Gastroesophageal sphincter (tissue), 3 donors: Measurements from ENCODE around the gene MTCL3.
A peak's percentile ranks its signal among the peaks of the same experiment; 100 is the strongest.

Experiments used
- EP300 ChIP-seq: sonication (generic); formaldehyde crosslinking; IDR thresholded peaks from one replicate; pipeline ENCODE4 v1.6.1; 2017; ENCODE audit warnings: antibody characterized with exemption, mild to moderate bottlenecking
- POLR2A ChIP-seq, 2 donors: fragments of 450-650 bp; IDR thresholded peaks; one replicate each; pipeline ENCODE4 v1.6.1; 2017; ENCODE audit warnings: antibody characterized with exemption in 2 of 2, mild to moderate bottlenecking in 2 of 2, moderate library complexity in 1 of 2
- POLR2AphosphoS5 ChIP-seq: sonication (generic); formaldehyde crosslinking; IDR thresholded peaks from one replicate; pipeline ENCODE4 v1.6.1; 2017; ENCODE audit warnings: antibody characterized with exemption
- TF ChIP-seq, protein P1 (sequence below), 4 experiments: fragments of 200-600 bp in 2 of 4; fragments of 450-650 bp in 2 of 4; sonication (generic) in 1 of 4; IDR thresholded peaks; one replicate each; pipeline ENCODE4 v1.5.1; 2017 to 2019; ENCODE audit warnings: antibody characterized with exemption in 4 of 4, mild to moderate bottlenecking in 2 of 4, moderate library complexity in 2 of 4

DNA sequence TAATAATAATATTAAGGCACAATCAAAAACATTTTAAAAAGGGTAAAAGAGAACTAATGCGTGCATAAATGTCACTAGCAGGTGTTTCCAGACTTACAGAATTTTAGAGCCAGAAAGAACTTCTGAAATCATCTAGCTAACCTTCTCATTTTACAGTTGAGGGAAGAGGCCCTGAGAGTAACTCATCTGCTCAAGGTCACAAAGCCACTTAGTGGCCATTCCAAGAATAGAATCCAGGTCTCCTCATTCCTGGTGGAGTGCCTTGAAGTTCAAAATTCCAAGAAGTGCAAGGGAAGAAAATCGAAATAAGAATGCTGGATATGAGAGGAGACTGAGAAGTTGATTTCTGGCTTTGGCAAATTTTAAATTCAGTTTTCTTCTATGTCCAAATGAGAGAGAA, 56.8 kb downstream of the MTCL3 start:
- TF ChIP-seq EP300 = no peak
- TF ChIP-seq, protein P1, sequence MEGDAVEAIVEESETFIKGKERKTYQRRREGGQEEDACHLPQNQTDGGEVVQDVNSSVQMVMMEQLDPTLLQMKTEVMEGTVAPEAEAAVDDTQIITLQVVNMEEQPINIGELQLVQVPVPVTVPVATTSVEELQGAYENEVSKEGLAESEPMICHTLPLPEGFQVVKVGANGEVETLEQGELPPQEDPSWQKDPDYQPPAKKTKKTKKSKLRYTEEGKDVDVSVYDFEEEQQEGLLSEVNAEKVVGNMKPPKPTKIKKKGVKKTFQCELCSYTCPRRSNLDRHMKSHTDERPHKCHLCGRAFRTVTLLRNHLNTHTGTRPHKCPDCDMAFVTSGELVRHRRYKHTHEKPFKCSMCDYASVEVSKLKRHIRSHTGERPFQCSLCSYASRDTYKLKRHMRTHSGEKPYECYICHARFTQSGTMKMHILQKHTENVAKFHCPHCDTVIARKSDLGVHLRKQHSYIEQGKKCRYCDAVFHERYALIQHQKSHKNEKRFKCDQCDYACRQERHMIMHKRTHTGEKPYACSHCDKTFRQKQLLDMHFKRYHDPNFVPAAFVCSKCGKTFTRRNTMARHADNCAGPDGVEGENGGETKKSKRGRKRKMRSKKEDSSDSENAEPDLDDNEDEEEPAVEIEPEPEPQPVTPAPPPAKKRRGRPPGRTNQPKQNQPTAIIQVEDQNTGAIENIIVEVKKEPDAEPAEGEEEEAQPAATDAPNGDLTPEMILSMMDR (IDR thresholded peaks at IDR 0.05) = peak in 1 of 4 experiments; percentile 16
- TF ChIP-seq POLR2A (IDR thresholded peaks at IDR 0.05) = no peak
- no peak for TF ChIP-seq POLR2AphosphoS5
